Measurements from ENCODE around the gene ASB10. TPM values are rescaled to one million over a fixed set of nuclear protein-coding genes. Genes with fewer than 3 reads are reported as not detected.

Gene ASB10
- total and polyA plus RNA-seq, 8 donors = 0.05 TPM; not detected in 7

- TF ChIP-seq POLR2A (IDR thresholded peaks at IDR 0.05) = no peak
- no peak for TF ChIP-seq CTCF (IDR thresholded peaks at IDR 0.05)
- no peak for TF ChIP-seq POLR2AphosphoS5 (IDR thresholded peaks at IDR 0.05)
- no peak for TF ChIP-seq EP300 (IDR thresholded peaks at IDR 0.05)
- Histone ChIP-seq H3K4me3 (no peak overlapping the region), H3K4me1 (peaks cover 2 to 4% (median 3%) of the 10 kb centered on the region in 4 donors), H3K27me3 (peaks cover 11 to 69% (median 30%) of the 10 kb centered on the region in 3 donors), H3K9me3 (no peaks in the 10 kb centered on the region), H3K36me3 (no peaks in the 10 kb centered on the region), H3K27ac (no peak overlapping the region)
- no peak for DNase-seq
- intact Hi-C loops (cut with DNase I; ENCODE audit: low total_unique reads) = no loop called here
- WGBS, 5 donors = 60 to 75% (median 63%) methylated on average over 1 of the region's 1 CpG
Measured at GRCh38 chr7:151161757-151162156, 25.3 kb downstream of the ASB10 start.

GRCh38 chr7:151157645-151158329, 29.3 kb downstream of the ASB10 start:
- Histone ChIP-seq H3K27me3 (peaks cover 0 to 70% (median 11%) of the 10 kb centered on the region in 3 donors), H3K9me3 (no peaks in the 10 kb centered on the region), H3K27ac (no peak overlapping the region), H3K4me1 (no peaks in the 10 kb centered on the region), H3K36me3 (no peaks in the 10 kb centered on the region), H3K4me3 (no peak overlapping the region)
- intact Hi-C loops (cut with DNase I; ENCODE audit: low total_unique reads) = no loop called here
- no peak for DNase-seq
- TF ChIP-seq CTCF (IDR thresholded peaks at IDR 0.05) (no peak), EP300 (IDR thresholded peaks at IDR 0.05) (no peak), POLR2AphosphoS5 (IDR thresholded peaks at IDR 0.05) (no peak), POLR2A (IDR thresholded peaks at IDR 0.05) (no peak)
- WGBS, 5 donors = 59 to 68% (median 61%) methylated on average over 7 of the region's 7 CpGs

- H3K27me3 ChIP-seq = peaks cover 0 to 80% (median 14%) of the 10 kb centered on the region in 3 donors
- TF ChIP-seq POLR2A (IDR thresholded peaks at IDR 0.05) (no peak), POLR2AphosphoS5 (IDR thresholded peaks at IDR 0.05) (no peak), EP300 (IDR thresholded peaks at IDR 0.05) (no peak), CTCF (IDR thresholded peaks at IDR 0.05) (no peak)
- 54 to 69% (median 55%) methylated on average over 6 of the region's 6 CpGs for WGBS, 5 donors
Measured at GRCh38 chr7:151152643-151153513, 34.2 kb downstream of the ASB10 start.

GRCh38 chr7:151150388-151150787, 36.7 kb downstream of the ASB10 start:
- 34 to 49% (median 43%) methylated on average over 3 of the region's 3 CpGs for WGBS, 5 donors
- no peak for TF ChIP-seq POLR2A (IDR thresholded peaks at IDR 0.05)
- H3K36me3 ChIP-seq = peaks cover 0 to under 1% (median 0%) of the 10 kb centered on the region in 4 donors
- H3K27me3 ChIP-seq = peaks cover 0 to 58% (median 10%) of the 10 kb centered on the region in 3 donors
- peak; percentile 22 to 26 for DNase-seq
- H3K4me1 ChIP-seq = peaks cover 0 to 3% (median 0%) of the 10 kb centered on the region in 4 donors
- no peak overlapping the region for H3K27ac ChIP-seq
- intact Hi-C loops (cut with DNase I; ENCODE audit: low total_unique reads) = no loop called here
- no peak overlapping the region for H3K4me3 ChIP-seq
- H3K9me3 ChIP-seq = no peaks in the 10 kb centered on the region

More at GRCh38 chr7:151152643-151153513, 34.2 kb downstream of the ASB10 start:
- Histone ChIP-seq H3K4me3 (no peak overlapping the region), H3K36me3 (no peaks in the 10 kb centered on the region), H3K9me3 (no peaks in the 10 kb centered on the region), H3K27ac (no peak overlapping the region), H3K4me1 (peaks cover 0 to 3% (median 0%) of the 10 kb centered on the region in 4 donors)
- intact Hi-C loops (cut with DNase I; ENCODE audit: low total_unique reads) = no loop called here
- DNase-seq = peak in 1 of 2 donors; percentile 19
